ENCODE results near the gene FGGY.

Gene FGGY

GRCh38 chr1:59698386-59698785, 401.5 kb downstream of the FGGY start:
- Histone ChIP-seq H3K27me3 (replicated peaks; ENCODE audit: control insufficient read depth, insufficient read depth, low read length) (no peaks in the 10 kb centered on the region), H3K36me3 (ENCODE audit: control insufficient read depth, insufficient read depth, low read length) (no peaks in the 10 kb centered on the region), H3K4me3 (replicated peaks; ENCODE audit: low read depth, low read length) (no peak overlapping the region)
- DNase-seq (ENCODE audit: extremely low read depth, insufficient read length), result no peak
- no peak for TF ChIP-seq CTCF (IDR thresholded peaks at IDR 0.05; ENCODE audit: insufficient read depth, low read length, poor library complexity, severe bottlenecking)

- Histone ChIP-seq H3K4me3 (replicated peaks; ENCODE audit: low read depth, low read length) (no peak overlapping the region), H3K27me3 (replicated peaks; ENCODE audit: control insufficient read depth, insufficient read depth, low read length) (no peaks in the 10 kb centered on the region), H3K36me3 (ENCODE audit: control insufficient read depth, insufficient read depth, low read length) (no peaks in the 10 kb centered on the region)
- DNase-seq (ENCODE audit: extremely low read depth, insufficient read length), result no peak
- peak; percentile 80 for TF ChIP-seq CTCF (IDR thresholded peaks at IDR 0.05; ENCODE audit: insufficient read depth, low read length, poor library complexity, severe bottlenecking)
Measured at GRCh38 chr1:59699227-59699847, 402.4 kb downstream of the FGGY start.

- TF ChIP-seq CTCF (IDR thresholded peaks at IDR 0.05; ENCODE audit: insufficient read depth, low read length, poor library complexity, severe bottlenecking), result no peak
- no peaks in the 10 kb centered on the region for H3K36me3 ChIP-seq (ENCODE audit: control insufficient read depth, insufficient read depth, low read length)
- DNase-seq (ENCODE audit: extremely low read depth, insufficient read length), result no peak
- H3K27me3 ChIP-seq (replicated peaks; ENCODE audit: control insufficient read depth, insufficient read depth, low read length), result no peaks in the 10 kb centered on the region
- no peak overlapping the region for H3K4me3 ChIP-seq (replicated peaks; ENCODE audit: low read depth, low read length)
Measured at GRCh38 chr1:59701376-59701775, 404.5 kb downstream of the FGGY start.

GRCh38 chr1:59703226-59703917, 406.5 kb downstream of the FGGY start:
- no peak for DNase-seq (ENCODE audit: extremely low read depth, insufficient read length)
- no peak overlapping the region for H3K4me3 ChIP-seq (replicated peaks; ENCODE audit: low read depth, low read length)
- TF ChIP-seq CTCF (IDR thresholded peaks at IDR 0.05; ENCODE audit: insufficient read depth, low read length, poor library complexity, severe bottlenecking), result no peak
- no peaks in the 10 kb centered on the region for H3K27me3 ChIP-seq (replicated peaks; ENCODE audit: control insufficient read depth, insufficient read depth, low read length)
- no peaks in the 10 kb centered on the region for H3K36me3 ChIP-seq (ENCODE audit: control insufficient read depth, insufficient read depth, low read length)

- H3K36me3 ChIP-seq (ENCODE audit: control insufficient read depth, insufficient read depth, low read length), result no peaks in the 10 kb centered on the region
- H3K4me3 ChIP-seq (replicated peaks; ENCODE audit: low read depth, low read length), result no peak overlapping the region
- no peak for TF ChIP-seq CTCF (IDR thresholded peaks at IDR 0.05; ENCODE audit: insufficient read depth, low read length, poor library complexity, severe bottlenecking)
- no peaks in the 10 kb centered on the region for H3K27me3 ChIP-seq (replicated peaks; ENCODE audit: control insufficient read depth, insufficient read depth, low read length)
- no peak for DNase-seq (ENCODE audit: extremely low read depth, insufficient read length)
Measured at GRCh38 chr1:59703918-59704378, 407.1 kb downstream of the FGGY start.

Data from GM06990 (cell line).